GOT3 (cell line): ENCODE data around the gene CAMK1D.
"Not testable (repeated sequence)": the region's sequence is repeated elsewhere in the genome, so short reads cannot be mapped to it uniquely, and the experiment has no call there.

Source experiments
- DNase-seq: peaks from one replicate; lab custom pipeline; 2025; ENCODE audit warnings: mixed read lengths; lab: John Stamatoyannopoulos, UW

CAMK1D gene

DNA sequence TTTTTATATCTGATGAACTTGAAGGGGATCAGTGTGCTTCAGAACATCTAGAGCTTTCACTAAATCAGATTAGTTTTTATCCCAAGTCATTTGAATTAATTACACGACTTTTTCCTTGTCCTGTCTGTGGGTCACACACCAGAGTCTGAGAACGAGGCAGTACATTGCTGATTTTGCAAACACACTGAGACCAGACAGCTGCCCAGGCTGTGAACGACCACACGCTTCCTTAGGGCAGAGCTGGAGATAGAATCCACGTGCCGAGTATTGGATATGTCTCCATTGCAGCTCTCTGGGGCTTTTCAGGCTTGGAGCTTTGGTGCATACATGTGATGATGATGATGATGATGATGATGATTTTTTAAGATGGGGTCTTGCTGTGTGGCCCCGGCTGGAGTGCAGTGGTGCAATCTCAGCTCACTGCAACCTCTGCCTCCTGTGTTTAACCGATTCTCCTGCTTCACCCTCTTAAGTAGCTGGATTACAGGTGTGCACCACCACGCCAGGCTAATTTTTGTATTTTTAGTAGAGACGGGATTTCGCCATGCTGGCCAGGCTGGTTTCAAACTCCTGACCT is 81.1 kb downstream of the CAMK1D start:
- no peak for DNase-seq

GRCh38 chr10:12431151-12432101 is 82.1 kb downstream of the CAMK1D start:
- no peak for DNase-seq

GRCh38 chr10:12432402-12433189 is 83.2 kb downstream of the CAMK1D start:
- no peak for DNase-seq

- DNase-seq = no peak
Measured at GRCh38 chr10:12434277-12434676, 84.9 kb downstream of the CAMK1D start.

DNA sequence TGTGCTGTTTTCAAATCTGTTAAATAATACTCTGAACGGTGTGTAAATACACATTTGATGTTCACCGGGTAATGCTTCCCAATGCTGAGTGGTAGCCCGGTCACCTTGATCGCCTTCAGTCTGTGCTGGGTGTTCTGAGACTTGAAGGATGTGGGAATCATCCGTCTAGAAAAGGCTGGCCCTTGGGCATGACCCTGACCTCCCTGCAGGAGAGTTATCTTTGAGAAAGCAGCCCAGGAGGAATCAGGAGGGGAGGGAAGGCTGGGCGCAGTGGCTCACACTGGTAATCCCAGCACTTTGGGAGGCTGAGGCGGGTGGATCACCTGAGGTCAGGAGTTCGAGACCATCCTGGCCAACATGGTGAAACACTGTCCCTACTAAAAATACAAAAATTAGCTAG is 85.3 kb downstream of the CAMK1D start:
- DNase-seq = not testable (repeated sequence)

DNA sequence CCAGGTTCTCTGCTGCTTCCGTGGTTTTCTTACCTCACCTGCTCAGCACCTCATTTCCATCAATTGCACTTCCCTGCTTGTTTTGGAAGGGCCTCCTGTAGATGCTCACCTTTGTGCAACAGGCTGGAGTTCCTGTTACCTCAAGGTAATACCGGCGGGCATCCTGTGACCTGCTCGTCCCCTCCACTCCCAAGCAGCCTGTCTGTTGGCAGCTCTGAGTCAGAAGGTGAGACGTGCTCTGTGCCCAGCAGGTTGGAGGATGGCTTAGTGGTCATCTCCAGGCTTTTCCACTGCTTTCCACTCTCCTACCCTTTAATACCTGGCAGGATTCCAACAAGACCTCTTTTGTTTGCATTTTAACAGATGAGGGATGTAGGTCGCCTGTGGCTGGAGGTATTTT is 86.0 kb downstream of the CAMK1D start:
- DNase-seq = no peak

- no peak for DNase-seq
Measured at GRCh38 chr10:12438919-12439692, 89.8 kb downstream of the CAMK1D start.

GRCh38 chr10:12439767-12440166 is 90.4 kb downstream of the CAMK1D start:
- DNase-seq = not testable (repeated sequence)

- DNase-seq = no peak
Measured at GRCh38 chr10:12443026-12443425, 93.7 kb downstream of the CAMK1D start.

DNA sequence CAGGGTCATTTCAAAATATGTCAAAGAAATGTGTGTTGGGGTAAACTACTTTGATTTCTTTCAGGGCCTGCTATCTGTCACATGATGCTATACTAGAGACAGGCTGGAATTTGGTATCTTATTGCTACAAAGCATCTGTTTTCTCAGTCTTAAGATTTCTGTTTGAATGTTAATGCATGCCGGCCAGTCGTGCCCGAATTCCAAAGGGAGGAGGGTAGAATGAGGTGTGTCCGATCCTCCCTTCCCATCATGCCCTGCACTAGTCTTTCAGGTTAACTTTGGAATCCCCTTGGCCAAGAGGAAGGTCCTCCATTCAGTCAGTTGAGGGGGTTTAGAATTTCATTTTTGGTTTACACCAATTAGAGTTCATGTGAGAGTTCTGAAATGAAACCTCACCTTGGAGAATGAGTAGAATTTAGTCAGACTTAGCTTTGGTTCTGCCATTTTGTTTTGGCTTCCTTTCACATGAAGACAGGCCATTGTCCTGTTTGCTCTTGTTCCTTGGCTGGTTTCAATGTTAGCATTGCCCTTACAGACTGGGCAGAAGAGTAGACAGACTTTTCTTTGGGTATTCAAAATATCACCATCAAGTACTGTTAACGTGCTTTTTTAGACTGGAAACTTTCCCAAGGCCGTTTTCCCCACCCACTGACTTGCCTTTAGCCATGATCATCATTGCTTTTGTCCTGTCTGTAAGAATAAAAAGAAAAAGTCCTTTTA is 95.8 kb downstream of the CAMK1D start:
- DNase-seq = no peak

- DNase-seq = no peak
Measured at GRCh38 chr10:12445701-12446334, 96.5 kb downstream of the CAMK1D start.

DNA sequence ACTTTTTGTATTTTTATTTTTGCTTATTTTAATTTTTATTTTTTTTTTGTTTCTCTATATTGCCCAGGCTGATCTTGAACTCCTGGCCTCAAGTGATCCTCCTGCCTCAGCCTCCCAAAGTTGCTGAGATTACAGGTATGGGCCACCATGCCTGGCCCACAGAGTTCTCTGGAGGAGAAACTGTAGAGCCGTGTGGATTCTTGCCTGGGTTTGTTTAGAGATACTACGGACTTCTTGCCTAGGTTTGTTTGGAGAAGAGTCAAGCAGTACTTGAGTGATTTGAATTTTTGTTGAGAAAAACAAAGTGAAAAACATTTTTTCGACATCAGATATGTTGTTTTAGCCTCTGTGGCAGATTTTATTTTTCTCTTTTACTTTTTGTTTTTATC is 99.0 kb downstream of the CAMK1D start:
- DNase-seq = no peak

GRCh38 chr10:12448729-12449391 is 99.5 kb downstream of the CAMK1D start:
- DNase-seq = no peak

DNA sequence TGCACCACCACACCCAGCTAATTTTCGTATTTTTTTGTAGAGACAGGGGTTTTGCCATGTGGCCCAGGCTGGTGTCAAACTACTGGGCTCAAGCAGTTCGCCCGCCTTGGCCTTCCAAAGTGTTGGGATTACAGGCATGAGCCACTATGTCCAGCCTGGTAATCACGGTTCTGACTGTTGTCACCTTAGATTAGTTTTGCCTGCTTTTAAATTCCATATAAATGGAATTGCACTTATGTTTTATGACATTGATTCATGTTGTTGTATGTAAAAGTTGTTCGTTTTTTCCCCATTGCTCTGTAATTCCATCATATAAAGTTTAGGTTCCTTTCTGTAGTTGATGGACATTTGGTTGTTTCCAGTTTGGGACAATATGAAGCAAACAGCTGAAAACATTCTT is 106.0 kb downstream of the CAMK1D start:
- no peak for DNase-seq

DNA sequence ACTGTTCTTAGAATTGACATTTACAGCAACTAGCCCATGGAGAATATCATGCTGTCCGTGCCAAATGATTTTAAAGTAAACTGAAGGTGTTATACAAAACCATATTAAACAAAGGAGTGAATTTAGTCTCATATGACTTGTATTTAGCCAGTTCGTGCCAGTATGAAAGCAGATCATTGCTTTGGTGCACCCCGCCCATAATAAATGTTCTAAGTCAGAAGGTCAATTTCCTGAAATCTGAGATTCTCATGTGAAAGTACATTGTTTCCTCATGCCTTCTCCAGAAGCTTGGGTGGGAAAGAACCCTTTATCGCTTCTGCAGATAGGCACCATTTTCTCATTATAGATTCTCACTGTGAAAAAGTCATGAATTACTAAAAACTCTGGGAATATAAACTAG is 106.4 kb downstream of the CAMK1D start:
- no peak for DNase-seq

GRCh38 chr10:12459340-12459739 is 110.0 kb downstream of the CAMK1D start:
- no peak for DNase-seq

DNA sequence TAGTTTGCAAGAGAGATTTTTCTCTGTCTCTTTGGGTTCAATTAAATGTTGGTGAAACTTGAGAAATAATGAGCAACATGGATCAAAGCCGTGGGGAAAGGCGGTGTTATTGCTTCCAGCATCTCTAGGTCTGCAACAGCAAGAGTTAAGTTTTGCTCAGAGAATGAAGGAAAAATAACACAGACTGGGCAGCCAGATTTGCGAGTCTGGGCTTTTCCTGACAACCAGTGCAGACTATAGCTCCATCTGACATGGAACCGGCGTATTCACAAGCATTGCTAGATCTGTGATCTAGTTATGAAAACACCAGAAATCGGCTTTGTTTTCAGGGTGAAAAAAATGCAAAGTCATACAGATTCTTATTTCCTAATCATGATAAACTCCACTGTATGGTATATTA is 110.4 kb downstream of the CAMK1D start:
- no peak for DNase-seq

- DNase-seq = no peak
Measured at GRCh38 chr10:12463459-12463838, 114.1 kb downstream of the CAMK1D start.

- no peak for DNase-seq
Measured at GRCh38 chr10:12465385-12466136, 116.2 kb downstream of the CAMK1D start.
